GM20000 (cell line): Measurements from ENCODE around the gene SPAG16.

Experiments
- DNase-seq: peaks from one replicate; pipeline ENCODE4 v3.0.0; 2012; ENCODE audit warnings: low spot score
- CTCF ChIP-seq: IDR thresholded peaks from 2 replicates; pipeline ENCODE4 v1.5.1; 2012; ENCODE audit warnings: mild to moderate bottlenecking, control low read depth; ENCODE audit errors: extremely low read depth, missing control alignments

The SPAG16 gene

GRCh38 chr2:213411582-213412289 lies 127.5 kb downstream of the SPAG16 start:
- no peak for DNase-seq
- TF ChIP-seq CTCF = no peak

GRCh38 chr2:213415093-213415492 lies 130.8 kb downstream of the SPAG16 start:
- no peak for DNase-seq
- no peak for TF ChIP-seq CTCF

DNA sequence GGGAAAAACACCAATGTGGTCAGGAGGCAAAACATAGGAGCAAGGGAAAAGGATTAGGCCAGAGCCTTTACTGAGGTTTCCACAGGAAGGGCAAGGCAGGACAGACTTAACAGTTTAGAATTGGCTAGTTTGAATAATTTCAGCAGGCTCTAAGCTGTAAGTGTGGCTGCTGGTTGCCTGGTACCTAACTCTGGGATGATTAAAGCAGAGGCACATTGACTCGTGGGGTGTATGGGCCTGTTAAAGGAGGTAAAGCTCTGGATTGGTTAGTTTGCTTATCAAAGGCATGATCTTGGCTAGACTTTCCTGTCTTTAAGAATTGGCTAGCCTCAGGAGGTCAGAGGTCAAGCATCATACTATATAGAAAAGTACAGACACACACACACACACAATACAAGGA lies 132.6 kb downstream of the SPAG16 start:
- TF ChIP-seq CTCF = no peak
- DNase-seq = no peak

- no peak for TF ChIP-seq CTCF
- DNase-seq = no peak
These were observed 135.7 kb downstream of the SPAG16 start for GRCh38 chr2:213419980-213420379.

DNA sequence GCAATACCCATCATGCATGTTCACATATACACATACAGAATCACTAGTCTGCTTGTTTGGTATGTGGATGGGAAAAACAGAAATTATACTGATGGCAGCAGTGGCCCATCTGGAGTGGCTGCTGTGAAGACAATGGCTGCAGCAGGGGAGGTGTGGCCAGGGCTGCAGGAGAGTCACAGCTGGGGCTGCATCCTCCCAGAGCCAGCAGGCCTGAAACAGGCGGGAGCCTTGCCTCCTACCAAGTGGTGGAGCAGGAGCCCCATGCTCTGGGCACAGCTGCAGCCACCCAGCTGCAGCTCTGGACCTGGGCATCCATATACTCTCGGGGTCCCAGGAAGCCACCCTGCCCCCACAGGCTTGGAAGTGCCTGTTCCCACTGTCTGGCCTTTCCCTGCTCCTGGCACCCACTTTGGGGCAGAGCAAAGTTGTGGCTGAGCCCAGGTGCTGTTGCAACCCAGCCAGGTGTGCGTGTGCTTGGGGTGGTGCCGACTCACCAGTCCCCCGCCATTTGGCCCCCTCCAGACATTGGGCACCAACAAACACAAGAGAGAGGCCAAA lies 136.6 kb downstream of the SPAG16 start:
- no peak for DNase-seq
- no peak for TF ChIP-seq CTCF

DNA sequence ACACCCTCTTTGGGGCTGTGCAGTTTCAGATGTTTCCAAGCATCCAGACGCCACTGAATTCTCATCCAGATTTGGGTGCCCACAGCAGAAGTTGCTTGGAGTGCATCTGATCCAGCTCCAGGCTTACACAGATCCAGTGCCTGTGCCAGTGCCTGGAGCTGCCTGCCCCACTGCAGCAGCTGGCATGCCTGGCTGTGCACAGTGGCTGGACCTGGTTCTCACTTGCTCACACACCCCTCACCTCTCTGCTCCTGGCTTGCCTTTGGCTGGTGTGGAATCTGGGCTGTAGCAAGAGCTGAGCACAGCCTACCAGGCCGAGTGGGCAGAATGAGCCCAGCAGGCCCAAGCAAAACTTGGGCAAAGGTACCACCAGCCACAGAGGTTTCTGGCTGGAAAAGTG lies 137.9 kb downstream of the SPAG16 start:
- no peak for TF ChIP-seq CTCF
- DNase-seq = no peak

DNA sequence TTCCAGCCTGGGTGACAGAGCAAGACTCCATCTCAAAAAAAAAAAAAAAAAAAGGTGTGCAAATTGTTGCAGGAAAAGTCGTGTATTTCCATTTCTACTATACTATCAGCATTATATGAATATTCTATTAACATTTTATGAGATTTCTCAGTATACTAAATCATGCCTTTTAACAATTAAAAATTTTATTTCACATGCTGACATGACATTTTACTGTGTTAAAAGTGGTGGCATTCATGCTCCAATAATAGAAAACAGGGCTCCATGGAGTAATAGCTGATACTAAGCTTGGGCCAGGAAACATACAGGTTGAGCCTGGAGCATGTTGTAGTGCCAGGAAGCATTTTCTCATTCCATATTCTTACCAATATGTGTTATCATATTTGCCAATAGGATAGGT lies 141.4 kb downstream of the SPAG16 start:
- no peak for DNase-seq
- TF ChIP-seq CTCF = no peak
